HepG2 (cell line): Measurements from ENCODE around the gene HBS1L. TPM values are rescaled to one million over a fixed set of nuclear protein-coding genes. Genes with fewer than 3 reads are reported as not detected.

ENCODE experiments used
- ATAC-seq: fragments of 200-7000 bp; cut with Tn5 transposase; 3 replicates; pipeline ENCODE4 v1.9.1; 2020; ENCODE audit warnings: mild to moderate bottlenecking, moderate library complexity
- BruUV-seq: library from RNA; stranded (reverse); fragments of 400-500 nt; replicated peaks from 2 replicates; lab custom pipeline; 2021; lab: Mats Ljungman, UMichigan
- CTCF ChIA-PET: fragments of 300-600 bp; formaldehyde crosslinking; extraction: SDS; loops from one replicate; lab custom pipeline; 2021; ENCODE audit warnings: low total read pairs, inconsistent platforms, low intra/inter-chr PET ratio; lab: Yijun Ruan, JAX
- POLR2A ChIA-PET: fragments of 350-600 bp; sonication (Branson Sonifier 250); formaldehyde crosslinking; loops from one replicate; lab custom pipeline; 2020; ENCODE audit warnings: antibody characterized with exemption, inconsistent platforms; lab: Yijun Ruan, JAX
- DNase-seq: peaks from one replicate; pipeline ENCODE4 v3.0.0-alpha.2; 2015; ENCODE audit warnings: low spot score
- FAIRE-seq: peaks from 3 replicates; lab custom pipeline; 2011; peaks lifted over from hg19 to GRCh38; lab: Jason Lieb, UNC
- H2AFZ ChIP-seq: one replicate; pipeline ENCODE4 v1.6.1; 2011; ENCODE audit warnings: low read length, inconsistent platforms
- H3K27ac ChIP-seq: fragments of 300-600 bp; 3 replicates; pipeline ENCODE4 v1.8.0; 2011; ENCODE audit warnings: mixed run types, mild to moderate bottlenecking, mixed read lengths, low read length, inconsistent platforms; ENCODE audit not compliant: insufficient read depth; ENCODE audit errors: extremely low read length
- H3K27me3 ChIP-seq, 2 experiments: fragments of 200-600 bp in 1 of 2; 2 replicates in 1 of 2; 3 replicates in 1 of 2; pipeline versions ENCODE4 v1.6.0 to v1.8.0; 2011; ENCODE audit warnings: low read length in 2 of 2, mild to moderate bottlenecking in 2 of 2, moderate library complexity in 2 of 2, inconsistent platforms in 1 of 2; ENCODE audit not compliant: insufficient read depth in 2 of 2, control insufficient read depth in 1 of 2
- H3K36me3 ChIP-seq, 2 experiments: fragments of 200-600 bp in 1 of 2; replicated peaks in 1 of 2; 2 replicates in 1 of 2; 3 replicates in 1 of 2; pipeline versions ENCODE4 v1.5.1 to v1.8.0; 2011; ENCODE audit warnings: low read length in 2 of 2, inconsistent platforms in 1 of 2; ENCODE audit not compliant: insufficient read depth in 2 of 2, control insufficient read depth in 1 of 2
- H3K4me1 ChIP-seq: 2 replicates; pipeline ENCODE4 v1.5.1; 2012; ENCODE audit warnings: low read length, inconsistent platforms; ENCODE audit not compliant: insufficient read depth
- H3K4me2 ChIP-seq: 2 replicates; pipeline ENCODE4 v1.6.0; 2011; ENCODE audit warnings: low read depth, low read length, inconsistent platforms
- H3K4me3 ChIP-seq, 3 experiments: fragments of 200-600 bp in 1 of 3; sonication (generic), shearing (Covaris generic) in 1 of 3; replicated peaks in 1 of 3; 2 replicates each; pipeline ENCODE4 v1.5.1; 2011 to 2016; ENCODE audit warnings: low read length in 3 of 3, inconsistent platforms in 2 of 3, low read depth in 2 of 3, mild to moderate bottlenecking in 2 of 3, control low read depth in 1 of 3, mixed read lengths in 1 of 3; ENCODE audit not compliant: insufficient read depth in 1 of 3
- H3K79me2 ChIP-seq: one replicate; pipeline ENCODE4 v1.6.1; 2011; ENCODE audit warnings: low read length, inconsistent platforms; ENCODE audit not compliant: insufficient read depth
- H3K9ac ChIP-seq: 2 replicates; pipeline ENCODE4 v1.6.0; 2011; ENCODE audit warnings: mild to moderate bottlenecking, low read depth, low read length, inconsistent platforms; ENCODE audit not compliant: insufficient read depth
- H3K9me3 ChIP-seq: 2 replicates; pipeline ENCODE4 v1.5.1; 2012; ENCODE audit warnings: mild to moderate bottlenecking, low read length
- H4K20me1 ChIP-seq: 2 replicates; pipeline ENCODE4 v1.6.0; 2011; ENCODE audit warnings: inconsistent platforms, mild to moderate bottlenecking, low read length, moderate library complexity; ENCODE audit not compliant: insufficient read depth
- CHD4 ChIP-seq: fragments of 200-600 bp; sonication (generic); IDR thresholded peaks from 2 replicates; pipeline ENCODE4 v1.7.0; 2017; ENCODE audit warnings: mild to moderate bottlenecking, low read length, borderline replicate concordance
- DPF2 ChIP-seq: sonication (generic); formaldehyde crosslinking; IDR thresholded peaks from 2 replicates; pipeline ENCODE4 v1.4.0; 2020; ENCODE audit warnings: mild to moderate bottlenecking, low read depth, missing genetic modification reagents, borderline replicate concordance
- FOXJ3 ChIP-seq: sonication (generic); formaldehyde crosslinking; IDR thresholded peaks from 2 replicates; pipeline ENCODE4 v1.4.0; 2020; ENCODE audit warnings: missing genetic modification reagents, mild to moderate bottlenecking, borderline replicate concordance
- HNF4A ChIP-seq: sonication (generic); formaldehyde crosslinking; IDR thresholded peaks from 2 replicates; pipeline ENCODE4 v1.4.0; 2020; ENCODE audit warnings: missing genetic modification reagents
- HOXD1 ChIP-seq: sonication (generic); formaldehyde crosslinking; IDR thresholded peaks from 2 replicates; pipeline ENCODE4 v1.5.0; 2020; ENCODE audit warnings: missing genetic modification reagents
- KDM3A ChIP-seq: IDR thresholded peaks from 2 replicates; pipeline ENCODE4 v1.6.1; 2018; ENCODE audit warnings: low read depth, missing compliant biosample characterization
- NFRKB ChIP-seq: fragments of 450-650 bp; IDR thresholded peaks from 2 replicates; pipeline ENCODE4 v1.6.1; 2017
- ZNF160 ChIP-seq: sonication (generic); formaldehyde crosslinking; IDR thresholded peaks from 2 replicates; pipeline ENCODE4 v1.8.0; 2022; ENCODE audit warnings: mild to moderate bottlenecking, inconsistent platforms, missing genetic modification reagents
- ZNF577 ChIP-seq: sonication (generic); formaldehyde crosslinking; IDR thresholded peaks from 2 replicates; pipeline ENCODE4 v1.4.0; 2020; ENCODE audit warnings: mild to moderate bottlenecking, low read depth, missing genetic modification reagents, borderline replicate concordance
- ZNF737 ChIP-seq: sonication (generic); formaldehyde crosslinking; IDR thresholded peaks from 2 replicates; pipeline ENCODE4 v1.5.0; 2020; ENCODE audit warnings: missing genetic modification reagents, mild to moderate bottlenecking, borderline replicate concordance
- WGBS: methylation state at CpG from one replicate; pipeline ENCODE4 v1.1.6; 2017; ENCODE audit warnings: low lambda C conversion rate; 5-methylcytosine and 5-hydroxymethylcytosine counted together
- in situ Hi-C: cut with HindIII; loops from 2 replicates; pipeline ENCODE4 v1.10.0; 2017; ENCODE audit warnings: low pct_unique_long_range_greater_than_20kb; ENCODE audit not compliant: extremely low pct_ligation_motif_present
- intact Hi-C: fragments of 100-400 bp; cut with micrococcal nuclease; formaldehyde crosslinking; loops from one replicate; pipeline ENCODE4 v1.10.0; 2022; ENCODE audit not compliant: unreplicated experiment
- polyA plus RNA-seq, 8 experiments: library from polyadenylated mRNA; depleted of rRNA in 3 of 8; stranded (reverse) in 7 of 8; unstranded in 1 of 8; fragments of >200 nt; fragmentation: Illumina TruSeq in 4 of 8; extraction: Trizol in 4 of 8; gene quantifications; 2 replicates each; pipeline versions ENCODE4 v1.2.1 to v1.2.3, GENCODE V29; 2011 to 2016; ENCODE audit warnings: low read depth in 4 of 8, missing spikeins in 1 of 8, mixed read lengths in 1 of 8; ENCODE audit not compliant: insufficient read depth in 1 of 8
- total RNA-seq, 5 experiments: library from RNA; depleted of rRNA; stranded (reverse); fragments of >200 nt; fragmentation: Illumina TruSeq; extraction: Trizol; gene quantifications; 2 replicates each; pipeline ENCODE4 v1.2.3, GENCODE V29; 2016; ENCODE audit warnings: low read depth in 1 of 5
- TF ChIP-seq, protein P1 (sequence below): IDR thresholded peaks from 2 replicates; pipeline ENCODE4 v1.6.1; 2016; ENCODE audit warnings: low read depth
- TF ChIP-seq, protein P2 (sequence below): IDR thresholded peaks from 2 replicates; pipeline ENCODE4 v1.6.1; 2016; ENCODE audit warnings: low read depth, missing genetic modification reagents, missing compliant biosample characterization
- TF ChIP-seq, protein P3 (sequence below): sonication (generic); formaldehyde crosslinking; IDR thresholded peaks from 2 replicates; pipeline ENCODE4 v1.4.0; 2020; ENCODE audit warnings: missing genetic modification reagents

HBS1L gene
- total and polyA plus RNA-seq, 2 of the 13 experiments (the other 11 are each of a cell fraction or from before 2014, with no cell fraction given) = 44.1 to 138 TPM

DNA sequence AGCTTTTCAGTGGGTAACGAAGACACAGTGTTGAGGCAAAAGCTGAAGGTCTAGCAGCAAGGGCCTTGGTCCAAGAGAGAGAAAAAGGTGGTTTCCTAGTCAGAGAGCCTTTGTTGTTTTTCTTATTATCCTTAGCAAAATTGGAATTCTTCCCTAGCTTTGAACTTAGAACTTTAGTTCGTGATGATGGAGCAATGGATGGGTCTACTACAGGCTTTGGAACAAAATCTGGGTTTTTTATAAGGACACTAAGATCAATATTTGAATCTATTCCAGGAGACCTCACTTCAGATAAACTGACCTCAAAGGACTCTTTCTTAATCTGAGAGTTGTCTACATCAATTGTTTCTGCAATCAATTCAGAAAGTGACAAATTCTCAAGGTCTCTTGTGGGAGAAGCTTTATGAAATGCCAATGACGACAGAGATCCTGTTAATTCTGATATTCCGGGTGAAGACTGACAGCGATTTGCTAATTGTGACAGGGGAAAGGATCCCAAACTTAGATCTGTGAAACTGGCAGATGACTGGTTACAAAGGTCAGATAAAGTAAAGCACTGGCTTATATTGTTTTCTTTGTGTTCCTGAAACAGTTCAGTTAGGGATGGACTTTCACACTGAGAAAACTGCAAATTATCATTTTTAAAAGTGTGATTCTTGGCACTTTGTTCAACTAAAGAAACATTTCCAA is 17.7 kb downstream of the HBS1L start:
- Histone ChIP-seq H3K36me3 (peaks cover 7 to 37% of the 10 kb centered on the region in 2 experiments), H3K79me2 (peaks cover 6% of the 10 kb centered on the region), H2AFZ (no peak overlapping the region), H3K9ac (no peak overlapping the region), H3K4me2 (peak overlapping the region; percentile 6), H3K27ac (peak overlapping the region; percentile 51), H3K27me3 (no peaks in the 10 kb centered on the region), H3K9me3 (no peaks in the 10 kb centered on the region), H3K4me3 (no peak overlapping the region; a peak in 1 of 6 replicates), H4K20me1 (no peaks in the 10 kb centered on the region; the same call in 1 of the 2 replicates), H3K4me1 (peaks cover 21% of the 10 kb centered on the region)
- DNase-seq (peak; percentile 23), ATAC-seq (peak; percentile 91), FAIRE-seq (peak; percentile 64)
- POLR2A ChIA-PET = interaction anchor here (2.2 kb wide), 1 partner anchor 18 kb away, joined by 9 read pairs; the partner anchor contains the start of gene HBS1L
- CTCF ChIA-PET = no interaction called here
- in situ Hi-C loops (no loop called here), intact Hi-C loops (no loop called here)
- 53% methylated on average over 5 of the region's 5 CpGs for WGBS
- BruUV-seq = no TSS peak
- TF ChIP-seq HNF4A (CRISPR knock-in tag) = peak; percentile 58
- TF ChIP-seq HOXD1 = no peak
- TF ChIP-seq CHD4 = 0 out of 2 replicates have a peak, but pooled peaks have one; percentile 31
- TF ChIP-seq KDM3A = no peak
- TF ChIP-seq, protein P1, sequence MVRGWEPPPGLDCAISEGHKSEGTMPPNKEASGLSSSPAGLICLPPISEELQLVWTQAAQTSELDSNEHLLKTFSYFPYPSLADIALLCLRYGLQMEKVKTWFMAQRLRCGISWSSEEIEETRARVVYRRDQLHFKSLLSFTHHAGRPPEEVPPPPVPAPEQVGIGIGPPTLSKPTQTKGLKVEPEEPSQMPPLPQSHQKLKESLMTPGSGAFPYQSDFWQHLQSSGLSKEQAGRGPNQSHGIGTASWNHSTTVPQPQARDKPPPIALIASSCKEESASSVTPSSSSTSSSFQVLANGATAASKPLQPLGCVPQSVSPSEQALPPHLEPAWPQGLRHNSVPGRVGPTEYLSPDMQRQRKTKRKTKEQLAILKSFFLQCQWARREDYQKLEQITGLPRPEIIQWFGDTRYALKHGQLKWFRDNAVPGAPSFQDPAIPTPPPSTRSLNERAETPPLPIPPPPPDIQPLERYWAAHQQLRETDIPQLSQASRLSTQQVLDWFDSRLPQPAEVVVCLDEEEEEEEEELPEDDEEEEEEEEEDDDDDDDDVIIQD (CRISPR knock-in tag) = no peak
- TF ChIP-seq, protein P2, sequence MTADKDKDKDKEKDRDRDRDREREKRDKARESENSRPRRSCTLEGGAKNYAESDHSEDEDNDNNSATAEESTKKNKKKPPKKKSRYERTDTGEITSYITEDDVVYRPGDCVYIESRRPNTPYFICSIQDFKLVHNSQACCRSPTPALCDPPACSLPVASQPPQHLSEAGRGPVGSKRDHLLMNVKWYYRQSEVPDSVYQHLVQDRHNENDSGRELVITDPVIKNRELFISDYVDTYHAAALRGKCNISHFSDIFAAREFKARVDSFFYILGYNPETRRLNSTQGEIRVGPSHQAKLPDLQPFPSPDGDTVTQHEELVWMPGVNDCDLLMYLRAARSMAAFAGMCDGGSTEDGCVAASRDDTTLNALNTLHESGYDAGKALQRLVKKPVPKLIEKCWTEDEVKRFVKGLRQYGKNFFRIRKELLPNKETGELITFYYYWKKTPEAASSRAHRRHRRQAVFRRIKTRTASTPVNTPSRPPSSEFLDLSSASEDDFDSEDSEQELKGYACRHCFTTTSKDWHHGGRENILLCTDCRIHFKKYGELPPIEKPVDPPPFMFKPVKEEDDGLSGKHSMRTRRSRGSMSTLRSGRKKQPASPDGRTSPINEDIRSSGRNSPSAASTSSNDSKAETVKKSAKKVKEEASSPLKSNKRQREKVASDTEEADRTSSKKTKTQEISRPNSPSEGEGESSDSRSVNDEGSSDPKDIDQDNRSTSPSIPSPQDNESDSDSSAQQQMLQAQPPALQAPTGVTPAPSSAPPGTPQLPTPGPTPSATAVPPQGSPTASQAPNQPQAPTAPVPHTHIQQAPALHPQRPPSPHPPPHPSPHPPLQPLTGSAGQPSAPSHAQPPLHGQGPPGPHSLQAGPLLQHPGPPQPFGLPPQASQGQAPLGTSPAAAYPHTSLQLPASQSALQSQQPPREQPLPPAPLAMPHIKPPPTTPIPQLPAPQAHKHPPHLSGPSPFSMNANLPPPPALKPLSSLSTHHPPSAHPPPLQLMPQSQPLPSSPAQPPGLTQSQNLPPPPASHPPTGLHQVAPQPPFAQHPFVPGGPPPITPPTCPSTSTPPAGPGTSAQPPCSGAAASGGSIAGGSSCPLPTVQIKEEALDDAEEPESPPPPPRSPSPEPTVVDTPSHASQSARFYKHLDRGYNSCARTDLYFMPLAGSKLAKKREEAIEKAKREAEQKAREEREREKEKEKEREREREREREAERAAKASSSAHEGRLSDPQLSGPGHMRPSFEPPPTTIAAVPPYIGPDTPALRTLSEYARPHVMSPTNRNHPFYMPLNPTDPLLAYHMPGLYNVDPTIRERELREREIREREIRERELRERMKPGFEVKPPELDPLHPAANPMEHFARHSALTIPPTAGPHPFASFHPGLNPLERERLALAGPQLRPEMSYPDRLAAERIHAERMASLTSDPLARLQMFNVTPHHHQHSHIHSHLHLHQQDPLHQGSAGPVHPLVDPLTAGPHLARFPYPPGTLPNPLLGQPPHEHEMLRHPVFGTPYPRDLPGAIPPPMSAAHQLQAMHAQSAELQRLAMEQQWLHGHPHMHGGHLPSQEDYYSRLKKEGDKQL (CRISPR knock-in tag) = no peak
- 0 out of 2 replicates have a peak, but pooled peaks have one; percentile 35 for TF ChIP-seq DPF2 (CRISPR knock-in tag)
- 0 out of 2 replicates have a peak, but pooled peaks have one; percentile 53 for TF ChIP-seq FOXJ3 (CRISPR knock-in tag)
- TF ChIP-seq ZNF577 (CRISPR knock-in tag) = no peak
- no peak for TF ChIP-seq ZNF737 (CRISPR knock-in tag)
- TF ChIP-seq, protein P3, sequence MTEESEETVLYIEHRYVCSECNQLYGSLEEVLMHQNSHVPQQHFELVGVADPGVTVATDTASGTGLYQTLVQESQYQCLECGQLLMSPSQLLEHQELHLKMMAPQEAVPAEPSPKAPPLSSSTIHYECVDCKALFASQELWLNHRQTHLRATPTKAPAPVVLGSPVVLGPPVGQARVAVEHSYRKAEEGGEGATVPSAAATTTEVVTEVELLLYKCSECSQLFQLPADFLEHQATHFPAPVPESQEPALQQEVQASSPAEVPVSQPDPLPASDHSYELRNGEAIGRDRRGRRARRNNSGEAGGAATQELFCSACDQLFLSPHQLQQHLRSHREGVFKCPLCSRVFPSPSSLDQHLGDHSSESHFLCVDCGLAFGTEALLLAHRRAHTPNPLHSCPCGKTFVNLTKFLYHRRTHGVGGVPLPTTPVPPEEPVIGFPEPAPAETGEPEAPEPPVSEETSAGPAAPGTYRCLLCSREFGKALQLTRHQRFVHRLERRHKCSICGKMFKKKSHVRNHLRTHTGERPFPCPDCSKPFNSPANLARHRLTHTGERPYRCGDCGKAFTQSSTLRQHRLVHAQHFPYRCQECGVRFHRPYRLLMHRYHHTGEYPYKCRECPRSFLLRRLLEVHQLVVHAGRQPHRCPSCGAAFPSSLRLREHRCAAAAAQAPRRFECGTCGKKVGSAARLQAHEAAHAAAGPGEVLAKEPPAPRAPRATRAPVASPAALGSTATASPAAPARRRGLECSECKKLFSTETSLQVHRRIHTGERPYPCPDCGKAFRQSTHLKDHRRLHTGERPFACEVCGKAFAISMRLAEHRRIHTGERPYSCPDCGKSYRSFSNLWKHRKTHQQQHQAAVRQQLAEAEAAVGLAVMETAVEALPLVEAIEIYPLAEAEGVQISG (CRISPR knock-in tag) = no peak
- no peak for TF ChIP-seq NFRKB
- TF ChIP-seq ZNF160 = no peak
